Neural cell (in vitro differentiated cells): ENCODE data around the gene ERICH6B. TPM values are rescaled to one million over a fixed set of nuclear protein-coding genes. Genes with fewer than 3 reads are reported as not detected.

ENCODE experiments used
- H2AFZ ChIP-seq: fragments of 200-600, 300-800 bp; sonication (generic), shearing (Covaris generic); 2 replicates; pipeline ENCODE4 v1.6.0; 2014; ENCODE audit warnings: low read depth, mild to moderate bottlenecking, antibody characterized with exemption, low read length, moderate library complexity
- H3F3A ChIP-seq: fragments of 200-600 bp; shearing (Covaris generic); 2 replicates; pipeline ENCODE4 v1.6.1; 2016; ENCODE audit warnings: mild to moderate bottlenecking, moderate library complexity, mixed read lengths, antibody characterized with exemption, low read length; ENCODE audit not compliant: insufficient read depth, poor library complexity, severe bottlenecking
- H3K27ac ChIP-seq: fragments of 200-600, 300-800 bp; sonication (generic), shearing (Covaris generic); 2 replicates; pipeline ENCODE4 v1.5.1; 2014; ENCODE audit warnings: mild to moderate bottlenecking, low read length, moderate library complexity
- H3K27me3 ChIP-seq: fragments of 300-800, 200-600 bp; sonication (generic), shearing (Covaris generic); 2 replicates; pipeline ENCODE4 v1.6.0; 2014; ENCODE audit warnings: mild to moderate bottlenecking, low read depth, low read length, moderate library complexity; ENCODE audit not compliant: insufficient read depth
- H3K36me3 ChIP-seq: fragments of 300-800, 200-600 bp; sonication (generic), shearing (Covaris generic); 2 replicates; pipeline ENCODE4 v1.5.1; 2014; ENCODE audit warnings: mild to moderate bottlenecking, antibody characterized with exemption, low read length, moderate library complexity; ENCODE audit not compliant: insufficient read depth
- H3K4me2 ChIP-seq: fragments of 300-800, 200-600 bp; sonication (generic), shearing (Covaris generic); 2 replicates; pipeline ENCODE4 v1.6.0; 2014; ENCODE audit warnings: mild to moderate bottlenecking, low read length
- H3K4me3 ChIP-seq: fragments of 300-800, 200-600 bp; sonication (generic), shearing (Covaris generic); 2 replicates; pipeline ENCODE4 v1.5.1; 2014; ENCODE audit warnings: mild to moderate bottlenecking, low read length, moderate library complexity
- H3K79me2 ChIP-seq: fragments of 200-600 bp; shearing (Covaris generic); replicated peaks from 2 replicates; pipeline ENCODE4 v1.6.0; 2014; ENCODE audit warnings: mild to moderate bottlenecking, low read length, moderate library complexity; ENCODE audit not compliant: insufficient read depth
- H3K9ac ChIP-seq: fragments of 300-800, 200-600 bp; sonication (generic), shearing (Covaris generic); 2 replicates; pipeline ENCODE4 v1.6.1; 2016; ENCODE audit warnings: mild to moderate bottlenecking, low read length, mixed read lengths
- H3K9me2 ChIP-seq: fragments of 200-600 bp; shearing (Covaris generic); 2 replicates; pipeline ENCODE4 v1.6.1; 2016; ENCODE audit warnings: mild to moderate bottlenecking, low read length, mixed read lengths; ENCODE audit not compliant: insufficient read depth
- H3K9me3 ChIP-seq: fragments of 200-600, 300-800 bp; sonication (generic), shearing (Covaris generic); 2 replicates; pipeline ENCODE4 v1.6.1; 2016; ENCODE audit warnings: mild to moderate bottlenecking, mixed run types, low read length, moderate library complexity, mixed read lengths
- H4K20me1 ChIP-seq: fragments of 200-600 bp; shearing (Covaris generic); 2 replicates; pipeline ENCODE4 v1.6.1; 2016; ENCODE audit warnings: mild to moderate bottlenecking, mixed run types; ENCODE audit not compliant: insufficient read depth
- CTCF ChIP-seq: fragments of 450-650 bp; IDR thresholded peaks from 2 replicates; pipeline ENCODE4 v1.5.1; 2014; ENCODE audit warnings: antibody characterized with exemption, mild to moderate bottlenecking, moderate library complexity; ENCODE audit not compliant: poor library complexity, severe bottlenecking
- EP300 ChIP-seq: fragments of 450-650 bp; conservative IDR thresholded peaks from 2 replicates; pipeline ENCODE4 v1.6.1; 2014; ENCODE audit warnings: antibody characterized with exemption, mild to moderate bottlenecking, moderate library complexity; ENCODE audit not compliant: poor library complexity, severe bottlenecking
- EZH2 ChIP-seq: fragments of 200-600, 300-800 bp; shearing (Covaris generic), sonication (generic); IDR thresholded peaks from 2 replicates; pipeline ENCODE4 v1.6.1; 2014; ENCODE audit warnings: antibody characterized with exemption, low read length, borderline replicate concordance, mild to moderate bottlenecking; ENCODE audit not compliant: insufficient read depth, poor library complexity, severe bottlenecking
- MXI1 ChIP-seq: fragments of 450-650 bp; conservative IDR thresholded peaks from 2 replicates; pipeline ENCODE4 v1.6.1; 2014; ENCODE audit warnings: antibody characterized with exemption, mild to moderate bottlenecking; ENCODE audit not compliant: poor library complexity, severe bottlenecking
- POLR2AphosphoS5 ChIP-seq: IDR thresholded peaks from 2 replicates; pipeline ENCODE4 v1.6.1; 2012
- RAD21 ChIP-seq: fragments of 450-650 bp; conservative IDR thresholded peaks from 2 replicates; pipeline ENCODE4 v1.6.1; 2014; ENCODE audit warnings: antibody characterized with exemption, mild to moderate bottlenecking, moderate library complexity
- REST ChIP-seq: IDR thresholded peaks from 2 replicates; pipeline ENCODE4 v1.6.1; 2012; ENCODE audit warnings: borderline replicate concordance
- SMC3 ChIP-seq: fragments of 450-650 bp; conservative IDR thresholded peaks from 2 replicates; pipeline ENCODE4 v1.6.1; 2014; ENCODE audit warnings: antibody characterized with exemption, mild to moderate bottlenecking, moderate library complexity; ENCODE audit not compliant: poor library complexity
- TAF1 ChIP-seq: IDR thresholded peaks from 2 replicates; pipeline ENCODE4 v1.6.1; 2012; ENCODE audit warnings: low read depth
- polyA plus RNA-seq: library from polyadenylated mRNA; depleted of rRNA; stranded (reverse); fragments of >200 nt; gene quantifications from 2 replicates; pipeline ENCODE4 v1.2.3, GENCODE V29; 2014

Gene ERICH6B
- polyA plus RNA-seq, 1 donor from 2014 or later: not detected

GRCh38 chr13:45627656-45628055 is 12.1 kb upstream of the ERICH6B start:
- H3K4me3 ChIP-seq: no peak overlapping the region
- H3K27me3 ChIP-seq: no peaks in the 10 kb centered on the region
- no peaks in the 10 kb centered on the region for H3K9me2 ChIP-seq
- no peaks in the 10 kb centered on the region for H4K20me1 ChIP-seq
- TF ChIP-seq REST (no peak), CTCF (no peak), EZH2 (no peak), MXI1 (no peak), EP300 (no peak), RAD21 (no peak), SMC3 (no peak), TAF1 (no peak), POLR2AphosphoS5 (no peak)
- H3K27ac ChIP-seq: no peak overlapping the region
- H3K9ac ChIP-seq: no peak overlapping the region
- H3K79me2 ChIP-seq: no peaks in the 10 kb centered on the region
- no peaks in the 10 kb centered on the region for H3K9me3 ChIP-seq
- no peak overlapping the region for H3K4me2 ChIP-seq
- H3F3A ChIP-seq: no peaks in the 10 kb centered on the region
- no peak overlapping the region for H2AFZ ChIP-seq
- no peaks in the 10 kb centered on the region for H3K36me3 ChIP-seq

GRCh38 chr13:45626731-45627374 is 11.3 kb upstream of the ERICH6B start:
- Histone ChIP-seq H3F3A (no peaks in the 10 kb centered on the region), H3K9me2 (no peaks in the 10 kb centered on the region), H3K27me3 (no peaks in the 10 kb centered on the region), H3K4me2 (no peak overlapping the region), H4K20me1 (no peaks in the 10 kb centered on the region), H3K27ac (no peak overlapping the region), H3K79me2 (no peaks in the 10 kb centered on the region), H3K9ac (no peak overlapping the region), H2AFZ (no peak overlapping the region), H3K36me3 (no peaks in the 10 kb centered on the region), H3K4me3 (no peak overlapping the region), H3K9me3 (no peaks in the 10 kb centered on the region)
- TF ChIP-seq RAD21 (no peak), POLR2AphosphoS5 (no peak), TAF1 (no peak), SMC3 (no peak), EZH2 (no peak), EP300 (no peak), REST (no peak), CTCF (no peak), MXI1 (no peak)
